ENCODE data around the gene FAM133A. TPM values are rescaled to one million over a fixed set of nuclear protein-coding genes. Genes with fewer than 3 reads are reported as not detected.

FAM133A gene
- not detected in 3 replicates for polyA plus RNA-seq
- polyA plus RNA-seq (2011; ENCODE audit: low read depth) = not detected
- polyA plus RNA-seq (2011; cell fraction: cytosol; rRNA removed) = not detected in 2 replicates
- 0.03 and 0.08 TPM in 2 replicates for polyA plus RNA-seq (2011; cell fraction: nucleus; rRNA removed)
- not detected in 2 replicates for polyA plus RNA-seq (2012; ENCODE audit: low replicate concordance)
- polyA minus RNA-seq = not detected in 3 replicates
- not detected for polyA minus RNA-seq (2011; cell fraction: cytosol; rRNA and poly(A)+ RNA removed)
- not detected in 2 replicates for polyA minus RNA-seq (2011; cell fraction: nucleus; rRNA and poly(A)+ RNA removed)

DNA sequence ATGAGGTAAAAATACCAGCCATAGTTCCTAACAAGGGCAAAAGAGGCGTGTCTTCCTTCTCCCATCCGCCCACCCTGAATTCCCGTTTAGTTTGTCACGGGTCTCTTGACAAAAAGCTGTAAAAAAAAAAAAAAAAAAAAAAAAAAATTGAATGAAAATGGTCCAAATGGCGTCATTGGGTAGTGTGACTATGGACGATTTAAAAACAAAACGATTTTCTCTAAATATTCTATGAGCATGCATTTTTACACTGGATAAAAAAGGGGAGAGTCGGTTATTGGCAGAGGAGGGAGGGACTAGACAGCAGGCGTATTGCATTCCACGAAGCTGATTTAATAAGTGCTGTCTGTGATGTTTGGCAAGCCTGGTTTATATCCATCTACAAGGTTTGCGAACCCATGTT, at the start of gene FAM133A:
Gene FAM133A, plus strand, starts transcription at position 338 of the 403 bp plus-strand sequence. CDS start 35,214 bp downstream, outside the sequence.
- Histone ChIP-seq H3K4me2 (ENCODE audit: control insufficient read depth, extremely low read depth, insufficient read depth, low read depth, low read length) (peak within 1 kb of the TSS; percentile 66), H3K9me1 (ENCODE audit: control insufficient read depth, extremely low read depth, insufficient read depth, low read length) (no peaks in the 10 kb centered on the region), H3K9ac (ENCODE audit: control insufficient read depth, extremely low read depth, insufficient read depth, low read length) (peak within 1 kb of the TSS; percentile 15), H3K27me3 (ENCODE audit: control insufficient read depth, extremely low read depth, insufficient read depth, low read length) (peaks cover 12% of the 10 kb centered on the region), H3K79me2 (ENCODE audit: control insufficient read depth, insufficient read depth, low read length) (no peaks in the 10 kb centered on the region), H3K4me3 (ENCODE audit: control insufficient read depth in 2 of 3, extremely low read depth in 1 of 3, insufficient read depth in 2 of 3, low read depth in 1 of 3, low read length in 3 of 3) (peak within 1 kb of the TSS; percentile 50 to 65 (median 62)), H4K20me1 (ENCODE audit: control insufficient read depth, extremely low read depth, insufficient read depth, low read length) (no peaks in the 10 kb centered on the region), H3K4me1 (ENCODE audit: control insufficient read depth, extremely low read depth, insufficient read depth, low read length) (peaks cover 2% of the 10 kb centered on the region), H3K27ac (ENCODE audit: control insufficient read depth, insufficient read depth, low read length) (no peak within 1 kb of the TSS), H2AFZ (ENCODE audit: control insufficient read depth, low read length) (peak within 1 kb of the TSS; percentile 94), H3K36me3 (ENCODE audit: control insufficient read depth in 2 of 2, extremely low read depth in 1 of 2, insufficient read depth in 2 of 2, low read length in 2 of 2) (no peaks in the 10 kb centered on the region), H3K9me3 (ENCODE audit: control insufficient read depth, low read depth, low read length) (no peaks in the 10 kb centered on the region)
- TF ChIP-seq, protein P1, sequence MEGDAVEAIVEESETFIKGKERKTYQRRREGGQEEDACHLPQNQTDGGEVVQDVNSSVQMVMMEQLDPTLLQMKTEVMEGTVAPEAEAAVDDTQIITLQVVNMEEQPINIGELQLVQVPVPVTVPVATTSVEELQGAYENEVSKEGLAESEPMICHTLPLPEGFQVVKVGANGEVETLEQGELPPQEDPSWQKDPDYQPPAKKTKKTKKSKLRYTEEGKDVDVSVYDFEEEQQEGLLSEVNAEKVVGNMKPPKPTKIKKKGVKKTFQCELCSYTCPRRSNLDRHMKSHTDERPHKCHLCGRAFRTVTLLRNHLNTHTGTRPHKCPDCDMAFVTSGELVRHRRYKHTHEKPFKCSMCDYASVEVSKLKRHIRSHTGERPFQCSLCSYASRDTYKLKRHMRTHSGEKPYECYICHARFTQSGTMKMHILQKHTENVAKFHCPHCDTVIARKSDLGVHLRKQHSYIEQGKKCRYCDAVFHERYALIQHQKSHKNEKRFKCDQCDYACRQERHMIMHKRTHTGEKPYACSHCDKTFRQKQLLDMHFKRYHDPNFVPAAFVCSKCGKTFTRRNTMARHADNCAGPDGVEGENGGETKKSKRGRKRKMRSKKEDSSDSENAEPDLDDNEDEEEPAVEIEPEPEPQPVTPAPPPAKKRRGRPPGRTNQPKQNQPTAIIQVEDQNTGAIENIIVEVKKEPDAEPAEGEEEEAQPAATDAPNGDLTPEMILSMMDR (optimal IDR thresholded peaks at IDR 0.05 in 1 of 3, IDR thresholded peaks at IDR 0.05 in 1 of 3, conservative IDR thresholded peaks at IDR 0.05 in 1 of 3; ENCODE audit: extremely low read depth in 1 of 3, insufficient read depth in 2 of 3, low read length in 3 of 3) = no peak
- no peak for TF ChIP-seq EZH2 (IDR thresholded peaks at IDR 0.05; ENCODE audit: low read length)
- DNase-seq (ENCODE audit: low read depth, low spot score) = no peak
- no peak for FAIRE-seq
- dilution Hi-C loops (cut with MboI; ENCODE audit: extremely low pct_ligation_motif_present, low sequenced_read_pairs) = no loop called here

DNA sequence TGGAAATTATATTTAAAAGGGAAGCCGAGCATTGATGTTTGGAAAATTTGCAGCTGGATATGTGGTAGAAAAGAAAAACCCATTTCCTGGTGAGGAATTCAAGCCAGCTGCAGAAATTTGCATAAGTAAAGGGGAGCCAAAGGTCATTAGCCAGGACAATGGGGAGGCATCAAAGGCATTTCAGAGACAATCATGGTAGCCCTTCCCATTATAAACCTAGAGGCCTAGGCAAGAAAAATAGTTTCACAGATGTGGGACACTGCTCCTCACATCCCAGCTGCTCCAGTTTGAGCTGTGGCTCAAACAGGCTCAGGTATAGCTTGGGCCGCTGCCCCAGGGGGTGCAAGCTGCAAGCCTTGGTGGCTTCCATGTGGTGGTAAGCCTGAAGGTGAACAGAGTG, 36.4 kb upstream of the FAM133A start:
- H3K9me1 ChIP-seq (ENCODE audit: control insufficient read depth, extremely low read depth, insufficient read depth, low read length) = no peaks in the 10 kb centered on the region
- FAIRE-seq = no peak
- H3K4me2 ChIP-seq (ENCODE audit: control insufficient read depth, extremely low read depth, insufficient read depth, low read depth, low read length) = no peak overlapping the region
- no peaks in the 10 kb centered on the region for H3K79me2 ChIP-seq (ENCODE audit: control insufficient read depth, insufficient read depth, low read length)
- no peaks in the 10 kb centered on the region for H3K9me3 ChIP-seq (ENCODE audit: control insufficient read depth, low read depth, low read length)
- H2AFZ ChIP-seq (ENCODE audit: control insufficient read depth, low read length) = no peak overlapping the region
- H3K4me3 ChIP-seq (ENCODE audit: control insufficient read depth in 2 of 3, extremely low read depth in 1 of 3, insufficient read depth in 2 of 3, low read depth in 1 of 3, low read length in 3 of 3) = no peak overlapping the region
- H3K27me3 ChIP-seq (ENCODE audit: control insufficient read depth, extremely low read depth, insufficient read depth, low read length) = no peaks in the 10 kb centered on the region
- H3K36me3 ChIP-seq (ENCODE audit: control insufficient read depth in 2 of 2, extremely low read depth in 1 of 2, insufficient read depth in 2 of 2, low read length in 2 of 2) = no peaks in the 10 kb centered on the region
- no peak overlapping the region for H3K27ac ChIP-seq (ENCODE audit: control insufficient read depth, insufficient read depth, low read length)
- no peaks in the 10 kb centered on the region for H3K4me1 ChIP-seq (ENCODE audit: control insufficient read depth, extremely low read depth, insufficient read depth, low read length)
- dilution Hi-C loops (cut with MboI; ENCODE audit: extremely low pct_ligation_motif_present, low sequenced_read_pairs) = no loop called here
- DNase-seq (ENCODE audit: low read depth, low spot score) = no peak
- no peak overlapping the region for H3K9ac ChIP-seq (ENCODE audit: control insufficient read depth, extremely low read depth, insufficient read depth, low read length)
- no peak for TF ChIP-seq EZH2 (IDR thresholded peaks at IDR 0.05; ENCODE audit: low read length)
- TF ChIP-seq, protein P1 (optimal IDR thresholded peaks at IDR 0.05 in 1 of 3, IDR thresholded peaks at IDR 0.05 in 1 of 3, conservative IDR thresholded peaks at IDR 0.05 in 1 of 3; ENCODE audit: extremely low read depth in 1 of 3, insufficient read depth in 2 of 3, low read length in 3 of 3) = no peak
- H4K20me1 ChIP-seq (ENCODE audit: control insufficient read depth, extremely low read depth, insufficient read depth, low read length) = no peaks in the 10 kb centered on the region
